ENCODE data around the gene CHRNA7.

The CHRNA7 gene

GRCh38 chr15:32029862-32030781 is at the start of gene CHRNA7:
Gene CHRNA7, plus strand, starts transcription at chr15:32030515. Its CDS starts 80 bp downstream, at chr15:32030595.
- DNase-seq (ENCODE audit: extremely low read depth, low read depth): no peak
- TF ChIP-seq CTCF (IDR thresholded peaks at IDR 0.05; ENCODE audit: low read depth, low read length): no peak

GRCh38 chr15:31985607-31986006 is 44.7 kb upstream of the CHRNA7 start:
- no peak for TF ChIP-seq CTCF (IDR thresholded peaks at IDR 0.05; ENCODE audit: low read depth, low read length)
- DNase-seq (ENCODE audit: extremely low read depth, low read depth): no peak

GRCh38 chr15:31993062-31993461 is 37.3 kb upstream of the CHRNA7 start:
- TF ChIP-seq CTCF (IDR thresholded peaks at IDR 0.05; ENCODE audit: low read depth, low read length): no peak

GRCh38 chr15:31997711-31998110 is 32.6 kb upstream of the CHRNA7 start:
- no peak for DNase-seq (ENCODE audit: extremely low read depth, low read depth)
- TF ChIP-seq CTCF (IDR thresholded peaks at IDR 0.05; ENCODE audit: low read depth, low read length): no peak

More at GRCh38 chr15:31993062-31993461, 37.3 kb upstream of the CHRNA7 start:
- no peak for DNase-seq (ENCODE audit: extremely low read depth, low read depth)

- TF ChIP-seq CTCF (IDR thresholded peaks at IDR 0.05; ENCODE audit: low read depth, low read length): no peak
- no peak for DNase-seq (ENCODE audit: extremely low read depth, low read depth)
Observed at GRCh38 chr15:32003558-32003957, 26.8 kb upstream of the CHRNA7 start.

GRCh38 chr15:32004249-32004648 is 26.1 kb upstream of the CHRNA7 start:
- no peak for TF ChIP-seq CTCF (IDR thresholded peaks at IDR 0.05; ENCODE audit: low read depth, low read length)
- no peak for DNase-seq (ENCODE audit: extremely low read depth, low read depth)

- TF ChIP-seq CTCF (IDR thresholded peaks at IDR 0.05; ENCODE audit: low read depth, low read length): no peak
- no peak for DNase-seq (ENCODE audit: extremely low read depth, low read depth)
Observed at GRCh38 chr15:32007355-32007960, 22.9 kb upstream of the CHRNA7 start.

Data from AG09319 (cell line).